ENCODE measurements around the gene C2orf78. TPM values are rescaled to one million over a fixed set of nuclear protein-coding genes. Genes with fewer than 3 reads are reported as not detected.
A peak's percentile ranks its signal among the peaks of the same experiment; 100 is the strongest.
"Not testable (repeated sequence)": the region's sequence is repeated elsewhere in the genome, so short reads cannot be mapped to it uniquely, and the experiment has no call there.

The C2orf78 gene
- total and polyA plus RNA-seq, 5 donors from 2014 or later: not detected

GRCh38 chr2:73783402-73783801, 581 bp upstream of the C2orf78 start:
- not testable (repeated sequence) for ATAC-seq (ENCODE audit: low read depth in 2 of 2); H3K27ac Mint-ChIP-seq; H3K9me3 ChIP-seq (ENCODE audit: control insufficient read depth in 2 of 2, low read length in 2 of 2); H3K4me3 Mint-ChIP-seq; H3K4me3 ChIP-seq (ENCODE audit: low read depth, low read length); H3K36me3 Mint-ChIP-seq; H3K27me3 ChIP-seq (ENCODE audit: control insufficient read depth, insufficient read depth, low read length); H3K9me3 Mint-ChIP-seq; H3K36me3 ChIP-seq (ENCODE audit: control insufficient read depth, insufficient read depth, low read length); H3K27ac ChIP-seq (ENCODE audit: insufficient read depth, low read length, poor library complexity, severe bottlenecking); DNase-seq
- peaks cover 13% of the 10 kb centered on the region for H3K27me3 Mint-ChIP-seq
- H3K4me1 ChIP-seq (ENCODE audit: control insufficient read depth, insufficient read depth, low read length, poor library complexity, severe bottlenecking): peaks cover 22% of the 10 kb centered on the region
- peaks cover under 1 to 22% (median 11%) of the 10 kb centered on the region in 4 donors for H3K4me1 Mint-ChIP-seq

GRCh38 chr2:73811878-73812277, 27.9 kb downstream of the C2orf78 start:
- Histone ChIP-seq H3K36me3 (ENCODE audit: control insufficient read depth, insufficient read depth, low read length) (no peaks in the 10 kb centered on the region), H3K27ac (ENCODE audit: insufficient read depth, low read length, poor library complexity, severe bottlenecking) (no peak overlapping the region), H3K9me3 (ENCODE audit: control insufficient read depth in 2 of 2, low read length in 2 of 2) (no peaks in the 10 kb centered on the region), H3K27me3 (ENCODE audit: control insufficient read depth, insufficient read depth, low read length) (peaks cover 4% of the 10 kb centered on the region), H3K4me1 (ENCODE audit: control insufficient read depth, insufficient read depth, low read length, poor library complexity, severe bottlenecking) (no peaks in the 10 kb centered on the region), H3K4me3 (ENCODE audit: low read depth, low read length) (no peak overlapping the region)
- peaks cover 21% of the 10 kb centered on the region for H3K27me3 Mint-ChIP-seq
- H3K9me3 Mint-ChIP-seq: no peaks in the 10 kb centered on the region
- DNase-seq: no peak
- H3K36me3 Mint-ChIP-seq: no peaks in the 10 kb centered on the region
- no peak overlapping the region for H3K4me3 Mint-ChIP-seq
- no peak for ATAC-seq (ENCODE audit: low read depth in 2 of 2)
- no peak overlapping the region for H3K27ac Mint-ChIP-seq
- no peaks in the 10 kb centered on the region for H3K4me1 Mint-ChIP-seq

- DNase-seq: no peak
- Histone ChIP-seq H3K9me3 (ENCODE audit: control insufficient read depth in 2 of 2, low read length in 2 of 2) (no peaks in the 10 kb centered on the region), H3K4me1 (ENCODE audit: control insufficient read depth, insufficient read depth, low read length, poor library complexity, severe bottlenecking) (no peaks in the 10 kb centered on the region), H3K36me3 (ENCODE audit: control insufficient read depth, insufficient read depth, low read length) (no peaks in the 10 kb centered on the region), H3K27ac (ENCODE audit: insufficient read depth, low read length, poor library complexity, severe bottlenecking) (no peak overlapping the region), H3K27me3 (ENCODE audit: control insufficient read depth, insufficient read depth, low read length) (peaks cover 4% of the 10 kb centered on the region), H3K4me3 (ENCODE audit: low read depth, low read length) (no peak overlapping the region)
- Mint-ChIP-seq H3K36me3 (no peaks in the 10 kb centered on the region), H3K9me3 (no peaks in the 10 kb centered on the region), H3K27me3 (peaks cover 21% of the 10 kb centered on the region), H3K27ac (no peak overlapping the region), H3K4me3 (no peak overlapping the region), H3K4me1 (no peaks in the 10 kb centered on the region)
- no peak for ATAC-seq (ENCODE audit: low read depth in 2 of 2)
Measured at GRCh38 chr2:73812635-73813034, 28.7 kb downstream of the C2orf78 start.

GRCh38 chr2:73818296-73818695, 34.3 kb downstream of the C2orf78 start:
- DNase-seq: no peak
- no peaks in the 10 kb centered on the region for H3K36me3 Mint-ChIP-seq
- H3K27me3 ChIP-seq (ENCODE audit: control insufficient read depth, insufficient read depth, low read length): peaks cover 4% of the 10 kb centered on the region
- no peak overlapping the region for H3K4me3 Mint-ChIP-seq
- H3K9me3 Mint-ChIP-seq: no peaks in the 10 kb centered on the region
- peaks cover 21% of the 10 kb centered on the region for H3K27me3 Mint-ChIP-seq
- no peaks in the 10 kb centered on the region for H3K36me3 ChIP-seq (ENCODE audit: control insufficient read depth, insufficient read depth, low read length)
- no peaks in the 10 kb centered on the region for H3K4me1 Mint-ChIP-seq
- no peak for ATAC-seq (ENCODE audit: low read depth in 2 of 2)
- H3K27ac ChIP-seq (ENCODE audit: insufficient read depth, low read length, poor library complexity, severe bottlenecking): no peak overlapping the region
- H3K27ac Mint-ChIP-seq: no peak overlapping the region
- no peak overlapping the region for H3K4me3 ChIP-seq (ENCODE audit: low read depth, low read length)
- no peaks in the 10 kb centered on the region for H3K9me3 ChIP-seq (ENCODE audit: control insufficient read depth in 2 of 2, low read length in 2 of 2)
- H3K4me1 ChIP-seq (ENCODE audit: control insufficient read depth, insufficient read depth, low read length, poor library complexity, severe bottlenecking): no peaks in the 10 kb centered on the region

GRCh38 chr2:73821227-73821626, 37.2 kb downstream of the C2orf78 start:
- Histone ChIP-seq H3K4me3 (ENCODE audit: low read depth, low read length) (no peak overlapping the region), H3K36me3 (ENCODE audit: control insufficient read depth, insufficient read depth, low read length) (no peaks in the 10 kb centered on the region), H3K27ac (ENCODE audit: insufficient read depth, low read length, poor library complexity, severe bottlenecking) (no peak overlapping the region), H3K9me3 (ENCODE audit: control insufficient read depth in 2 of 2, low read length in 2 of 2) (no peaks in the 10 kb centered on the region), H3K27me3 (ENCODE audit: control insufficient read depth, insufficient read depth, low read length) (no peaks in the 10 kb centered on the region), H3K4me1 (ENCODE audit: control insufficient read depth, insufficient read depth, low read length, poor library complexity, severe bottlenecking) (no peaks in the 10 kb centered on the region)
- no peak overlapping the region for H3K4me3 Mint-ChIP-seq
- peak in 1 of 2 donors; percentile 28 for ATAC-seq (ENCODE audit: low read depth in 2 of 2)
- no peaks in the 10 kb centered on the region for H3K36me3 Mint-ChIP-seq
- H3K27me3 Mint-ChIP-seq: peaks cover 11% of the 10 kb centered on the region
- H3K9me3 Mint-ChIP-seq: no peaks in the 10 kb centered on the region
- H3K27ac Mint-ChIP-seq: no peak overlapping the region
- H3K4me1 Mint-ChIP-seq: peaks cover 0 to 5% (median 4%) of the 10 kb centered on the region in 4 donors
- DNase-seq: peak in 1 of 3 donors; percentile 31

GRCh38 chr2:73821669-73822068, 37.7 kb downstream of the C2orf78 start:
- Histone ChIP-seq H3K27me3 (ENCODE audit: control insufficient read depth, insufficient read depth, low read length) (no peaks in the 10 kb centered on the region), H3K36me3 (ENCODE audit: control insufficient read depth, insufficient read depth, low read length) (no peaks in the 10 kb centered on the region), H3K4me1 (ENCODE audit: control insufficient read depth, insufficient read depth, low read length, poor library complexity, severe bottlenecking) (no peaks in the 10 kb centered on the region), H3K27ac (ENCODE audit: insufficient read depth, low read length, poor library complexity, severe bottlenecking) (no peak overlapping the region), H3K4me3 (ENCODE audit: low read depth, low read length) (no peak overlapping the region), H3K9me3 (ENCODE audit: control insufficient read depth in 2 of 2, low read length in 2 of 2) (no peaks in the 10 kb centered on the region)
- DNase-seq (no peak), ATAC-seq (ENCODE audit: low read depth in 2 of 2) (no peak)
- Mint-ChIP-seq H3K4me3 (no peak overlapping the region), H3K27me3 (peaks cover 11% of the 10 kb centered on the region), H3K36me3 (no peaks in the 10 kb centered on the region), H3K4me1 (peaks cover 0 to 5% (median 4%) of the 10 kb centered on the region in 4 donors), H3K27ac (no peak overlapping the region), H3K9me3 (no peaks in the 10 kb centered on the region)

GRCh38 chr2:73822276-73822675, 38.3 kb downstream of the C2orf78 start:
- H3K4me1 Mint-ChIP-seq: peaks cover 2 to 8% (median 5%) of the 10 kb centered on the region in 4 donors
- no peaks in the 10 kb centered on the region for H3K4me1 ChIP-seq (ENCODE audit: control insufficient read depth, insufficient read depth, low read length, poor library complexity, severe bottlenecking)
- no peaks in the 10 kb centered on the region for H3K9me3 ChIP-seq (ENCODE audit: control insufficient read depth in 2 of 2, low read length in 2 of 2)
- no peaks in the 10 kb centered on the region for H3K36me3 Mint-ChIP-seq
- no peak overlapping the region for H3K27ac ChIP-seq (ENCODE audit: insufficient read depth, low read length, poor library complexity, severe bottlenecking)
- no peak overlapping the region for H3K4me3 ChIP-seq (ENCODE audit: low read depth, low read length)
- peak in 1 of 3 donors; percentile 27 for DNase-seq
- no peaks in the 10 kb centered on the region for H3K27me3 ChIP-seq (ENCODE audit: control insufficient read depth, insufficient read depth, low read length)
- no peaks in the 10 kb centered on the region for H3K36me3 ChIP-seq (ENCODE audit: control insufficient read depth, insufficient read depth, low read length)
- no peak overlapping the region for H3K4me3 Mint-ChIP-seq
- H3K27me3 Mint-ChIP-seq: peaks cover 11% of the 10 kb centered on the region
- no peak for ATAC-seq (ENCODE audit: low read depth in 2 of 2)
- H3K27ac Mint-ChIP-seq: no peak overlapping the region
- no peaks in the 10 kb centered on the region for H3K9me3 Mint-ChIP-seq

GRCh38 chr2:73822991-73823390, 39.0 kb downstream of the C2orf78 start:
- H3K4me1 Mint-ChIP-seq: peaks cover 8 to 13% (median 9%) of the 10 kb centered on the region in 4 donors
- H3K4me1 ChIP-seq (ENCODE audit: control insufficient read depth, insufficient read depth, low read length, poor library complexity, severe bottlenecking): peaks cover 6% of the 10 kb centered on the region
- H3K36me3 Mint-ChIP-seq: no peaks in the 10 kb centered on the region
- no peak overlapping the region for H3K4me3 ChIP-seq (ENCODE audit: low read depth, low read length)
- H3K36me3 ChIP-seq (ENCODE audit: control insufficient read depth, insufficient read depth, low read length): no peaks in the 10 kb centered on the region
- H3K27ac ChIP-seq (ENCODE audit: insufficient read depth, low read length, poor library complexity, severe bottlenecking): no peak overlapping the region
- no peak for ATAC-seq (ENCODE audit: low read depth in 2 of 2)
- DNase-seq: no peak
- no peak overlapping the region for H3K4me3 Mint-ChIP-seq
- H3K27me3 ChIP-seq (ENCODE audit: control insufficient read depth, insufficient read depth, low read length): no peaks in the 10 kb centered on the region
- peaks cover 11% of the 10 kb centered on the region for H3K27me3 Mint-ChIP-seq
- H3K9me3 ChIP-seq (ENCODE audit: control insufficient read depth in 2 of 2, low read length in 2 of 2): no peaks in the 10 kb centered on the region
- no peak overlapping the region for H3K27ac Mint-ChIP-seq
- H3K9me3 Mint-ChIP-seq: peaks cover 0 to 1% (median 0%) of the 10 kb centered on the region in 7 donors

Data from CD4-positive, CD25-positive, alpha-beta regulatory T cell (primary cell).